B cell (primary cell): Measurements from ENCODE around the gene CPED1. TPM values are rescaled to one million over a fixed set of nuclear protein-coding genes. Genes with fewer than 3 reads are reported as not detected.

ENCODE experiments used
- ATAC-seq: fragments of 200-7000 bp; cut with Tn5 transposase; one replicate; pipeline ENCODE4 v1.10.0; 2021; ENCODE audit warnings: low read depth, mild to moderate bottlenecking, moderate number of reproducible peaks, moderate library complexity
- CTCF ChIA-PET: fragments of 350-600 bp; sonication (Branson Sonifier 250); formaldehyde crosslinking; loops from one replicate; lab custom pipeline; 2021; ENCODE audit warnings: antibody characterized with exemption, inconsistent platforms; lab: Charles Lee
- POLR2A ChIA-PET: fragments of 350-600 bp; sonication (Branson Sonifier 250); formaldehyde crosslinking; loops from one replicate; lab custom pipeline; 2021; ENCODE audit warnings: antibody characterized with exemption; lab: Charles Lee
- DNase-seq: peaks from one replicate; pipeline ENCODE4 v3.0.0; 2013
- H2AFZ ChIP-seq: 2 replicates; pipeline ENCODE4 v1.6.1; 2012; ENCODE audit warnings: mild to moderate bottlenecking, low read depth, low read length; ENCODE audit not compliant: insufficient read depth, poor library complexity, severe bottlenecking
- H3K27ac ChIP-seq, 2 donors: 1 replicate in 1 of 2; 2 replicates in 1 of 2; pipeline ENCODE4 v1.5.1; 2012 to 2013; ENCODE audit warnings: low read length in 2 of 2, mild to moderate bottlenecking in 2 of 2, moderate library complexity in 1 of 2
- H3K27me3 ChIP-seq, 4 experiments: fragments of 200-600 bp in 1 of 4; sonication (generic) in 1 of 4; replicated peaks in 1 of 4; 1 replicate in 2 of 4; 2 replicates in 2 of 4; pipeline versions ENCODE4 v1.6.1 to v1.7.0; 2013 to 2016; ENCODE audit warnings: low read length in 3 of 4, mild to moderate bottlenecking in 2 of 4, mixed read lengths in 1 of 4, moderate library complexity in 1 of 4; ENCODE audit not compliant: insufficient read depth in 4 of 4, control insufficient read depth in 3 of 4; ENCODE audit errors: control extremely low read depth in 1 of 4
- H3K36me3 ChIP-seq, 2 experiments: replicated peaks in 1 of 2; 1 replicate in 1 of 2; 2 replicates in 1 of 2; pipeline versions ENCODE4 v1.6.1 to v1.7.1; 2013; ENCODE audit warnings: low read length in 1 of 2; ENCODE audit not compliant: insufficient read depth in 2 of 2, control insufficient read depth in 1 of 2; ENCODE audit errors: control extremely low read depth in 1 of 2, extremely low read depth in 1 of 2
- H3K4me1 ChIP-seq, 2 donors: fragments of 200-600 bp in 1 of 2; sonication (generic) in 1 of 2; 1 replicate in 1 of 2; 2 replicates in 1 of 2; pipeline versions ENCODE4 v1.5.1 to v1.6.1; 2013 to 2017; ENCODE audit warnings: low read length in 2 of 2; ENCODE audit not compliant: control insufficient read depth in 2 of 2, insufficient read depth in 2 of 2
- H3K4me2 ChIP-seq: replicated peaks from 2 replicates; pipeline ENCODE3; 2012; ENCODE audit warnings: mild to moderate bottlenecking, low read depth, low read length; ENCODE audit not compliant: poor library complexity, severe bottlenecking
- H3K4me3 ChIP-seq, 5 experiments: fragments of 200-600 bp in 1 of 5; sonication (generic) in 1 of 5; 1 replicate in 3 of 5; 2 replicates in 2 of 5; pipeline versions ENCODE4 v1.5.1 to v1.7.0; 2011 to 2016; ENCODE audit warnings: low read length in 4 of 5, mild to moderate bottlenecking in 4 of 5, low read depth in 2 of 5, control low read depth in 1 of 5, moderate library complexity in 1 of 5; ENCODE audit not compliant: insufficient read depth in 1 of 5; ENCODE audit errors: control extremely low read depth in 1 of 5, extremely low read depth in 1 of 5
- H3K79me2 ChIP-seq: fragments of 200-600 bp; sonication (generic); one replicate; pipeline ENCODE4 v1.6.0; 2016; ENCODE audit warnings: low read length; ENCODE audit not compliant: control insufficient read depth, insufficient read depth
- H3K9ac ChIP-seq: fragments of 200-600 bp; sonication (generic); 2 replicates; pipeline ENCODE4 v1.6.1; 2017; ENCODE audit warnings: mild to moderate bottlenecking, low read length, moderate library complexity
- H3K9me3 ChIP-seq, 3 donors: one replicate each; pipeline versions ENCODE4 v1.6.1 to v1.7.1; 2013; ENCODE audit warnings: low read length in 2 of 3; ENCODE audit not compliant: control insufficient read depth in 2 of 3, insufficient read depth in 1 of 3; ENCODE audit errors: control extremely low read depth in 1 of 3
- H4K20me1 ChIP-seq: 2 replicates; pipeline ENCODE4 v1.6.0; 2012; ENCODE audit warnings: mild to moderate bottlenecking, low read length; ENCODE audit not compliant: insufficient read depth, control insufficient read depth, poor library complexity, severe bottlenecking
- H3K27ac Mint-ChIP-seq: one replicate; pipeline ENCODE4 v1.8.0; 2021; ENCODE audit warnings: mixed read lengths
- H3K27me3 Mint-ChIP-seq: one replicate; pipeline ENCODE4 v1.8.0; 2021; ENCODE audit warnings: mixed read lengths
- H3K4me1 Mint-ChIP-seq: one replicate; pipeline ENCODE4 v1.8.0; 2021; ENCODE audit warnings: mixed read lengths
- H3K4me3 Mint-ChIP-seq: one replicate; pipeline ENCODE4 v1.8.0; 2021; ENCODE audit warnings: mixed read lengths
- H3K9me3 Mint-ChIP-seq: one replicate; pipeline ENCODE4 v1.8.0; 2022; ENCODE audit warnings: mixed read lengths; ENCODE audit not compliant: insufficient read depth
- CTCF ChIP-seq: fragments of 200-600 bp; IDR thresholded peaks from one replicate; pipeline ENCODE4 v1.8.0; 2022; ENCODE audit warnings: antibody characterized with exemption, mild to moderate bottlenecking
- EZH2 ChIP-seq: IDR thresholded peaks from 2 replicates; pipeline ENCODE4 v1.6.1; 2012; ENCODE audit warnings: borderline replicate concordance, low read depth, mild to moderate bottlenecking, moderate library complexity, low read length; ENCODE audit not compliant: insufficient read depth, poor library complexity, severe bottlenecking
- WGBS: methylation state at CpG from one replicate; pipeline ENCODE4 v1.1.5; 2013; ENCODE audit warnings: missing lambda C conversion rate; ENCODE audit not compliant: insufficient coverage; 5-methylcytosine and 5-hydroxymethylcytosine counted together
- intact Hi-C: fragments of 100-400 bp; cut with micrococcal nuclease; formaldehyde crosslinking; loops from one replicate; pipeline ENCODE4 v1.10.0; 2022
- polyA plus RNA-seq: library from polyadenylated mRNA; depleted of rRNA; stranded (reverse); fragments of >200 nt; gene quantifications from 2 replicates; pipeline ENCODE4 v1.2.3, GENCODE V29; 2012
- total RNA-seq, 2 donors: library from RNA; stranded (reverse); fragments of 120-200 nt in 1 of 2; gene quantifications; 1 replicate in 1 of 2; 2 replicates in 1 of 2; pipeline versions ENCODE4 v1.2.3 to v1.2.4, GENCODE V29; 2013 to 2022

CPED1 gene
- total and polyA plus RNA-seq, 2 donors (not counting 1 experiment from before 2014, with no cell fraction given), result 0.44 to 3.8 TPM

GRCh38 chr7:121102619-121103018, 114.1 kb downstream of the CPED1 start:
- no peak for DNase-seq
- intact Hi-C loops, result no loop called here
- H3K36me3 ChIP-seq, result no peaks in the 10 kb centered on the region
- no peak for ATAC-seq
- H3K27ac ChIP-seq, result no peak overlapping the region
- no peaks in the 10 kb centered on the region for H3K27me3 ChIP-seq
- WGBS, result no CpG with 5 or more reads among the region's 2 CpGs
- no peak overlapping the region for H3K27ac Mint-ChIP-seq
- no peaks in the 10 kb centered on the region for H3K9me3 ChIP-seq
- H3K9ac ChIP-seq, result no peak overlapping the region
- TF ChIP-seq CTCF (no peak), EZH2 (no peak)
- ChIA-PET CTCF (no interaction called here), POLR2A (no interaction called here)
- H4K20me1 ChIP-seq, result peaks cover 6% of the 10 kb centered on the region
- no peaks in the 10 kb centered on the region for H3K27me3 Mint-ChIP-seq
- no peaks in the 10 kb centered on the region for H3K9me3 Mint-ChIP-seq
- no peaks in the 10 kb centered on the region for H3K79me2 ChIP-seq
- H3K4me1 ChIP-seq, result no peaks in the 10 kb centered on the region
- no peak overlapping the region for H2AFZ ChIP-seq
- no peak overlapping the region for H3K4me3 ChIP-seq
- no peaks in the 10 kb centered on the region for H3K4me1 Mint-ChIP-seq
- no peak overlapping the region for H3K4me2 ChIP-seq
- H3K4me3 Mint-ChIP-seq, result no peak overlapping the region

- TF ChIP-seq CTCF (no peak), EZH2 (no peak)
- CTCF ChIA-PET, result interaction anchor here (1.8 kb wide), 1 partner anchor 297 kb away, joined by 4 read pairs; no protein-coding TSS in a partner anchor
- ATAC-seq (no peak), DNase-seq (no peak)
- Mint-ChIP-seq H3K27me3 (no peaks in the 10 kb centered on the region), H3K4me3 (no peak overlapping the region), H3K27ac (no peak overlapping the region), H3K9me3 (no peaks in the 10 kb centered on the region), H3K4me1 (no peaks in the 10 kb centered on the region)
- no peak overlapping the region for H3K9ac ChIP-seq
- H3K9me3 ChIP-seq, result no peaks in the 10 kb centered on the region
- H3K27ac ChIP-seq, result no peak overlapping the region
- POLR2A ChIA-PET, result no interaction called here
- H3K79me2 ChIP-seq, result no peaks in the 10 kb centered on the region
- no peaks in the 10 kb centered on the region for H3K4me1 ChIP-seq
- intact Hi-C loops, result no loop called here
- H3K4me2 ChIP-seq, result no peak overlapping the region
- H3K36me3 ChIP-seq, result no peaks in the 10 kb centered on the region
- H3K4me3 ChIP-seq, result no peak overlapping the region
- H4K20me1 ChIP-seq, result peaks cover 6% of the 10 kb centered on the region
- WGBS, result no CpG with 5 or more reads among the region's 2 CpGs
- no peak overlapping the region for H2AFZ ChIP-seq
- no peaks in the 10 kb centered on the region for H3K27me3 ChIP-seq
Observed at GRCh38 chr7:121103086-121103485, 114.6 kb downstream of the CPED1 start.
